ENCODE measurements around the gene CNOT6L.

DNA sequence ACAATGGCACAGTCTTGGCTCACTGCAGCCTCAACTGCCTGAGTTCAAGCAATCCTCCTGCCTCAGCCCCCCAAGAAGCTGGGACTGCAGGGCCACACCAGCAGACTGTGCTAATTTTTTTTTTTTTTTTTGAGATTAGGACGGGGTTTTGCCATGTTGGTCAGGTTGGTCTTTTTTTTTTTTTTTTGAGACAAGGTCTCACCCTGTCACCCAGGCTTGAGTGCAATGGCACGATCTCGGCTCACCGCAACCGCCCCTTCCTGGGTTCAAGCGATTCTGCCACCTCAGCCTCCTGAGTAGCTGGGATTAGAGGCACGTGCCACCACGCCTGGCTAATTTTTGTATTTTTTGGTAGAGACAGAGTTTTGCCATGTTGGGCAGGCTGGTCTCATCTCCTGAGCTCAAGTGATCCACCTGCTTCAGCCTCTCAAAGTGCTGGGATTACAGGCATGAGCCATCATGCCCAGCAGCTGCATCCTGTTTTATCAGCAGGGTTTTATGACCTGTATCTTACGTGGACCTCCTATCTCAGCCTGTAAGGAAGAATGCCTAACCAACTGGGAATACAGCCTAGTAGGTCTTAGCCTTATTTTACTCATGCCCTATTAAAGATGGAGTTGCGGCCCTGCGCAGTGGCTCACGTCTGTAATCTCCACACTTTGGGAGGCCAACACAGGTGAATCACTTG is 30.3 kb upstream of the CNOT6L start:
- TF ChIP-seq, protein P1, sequence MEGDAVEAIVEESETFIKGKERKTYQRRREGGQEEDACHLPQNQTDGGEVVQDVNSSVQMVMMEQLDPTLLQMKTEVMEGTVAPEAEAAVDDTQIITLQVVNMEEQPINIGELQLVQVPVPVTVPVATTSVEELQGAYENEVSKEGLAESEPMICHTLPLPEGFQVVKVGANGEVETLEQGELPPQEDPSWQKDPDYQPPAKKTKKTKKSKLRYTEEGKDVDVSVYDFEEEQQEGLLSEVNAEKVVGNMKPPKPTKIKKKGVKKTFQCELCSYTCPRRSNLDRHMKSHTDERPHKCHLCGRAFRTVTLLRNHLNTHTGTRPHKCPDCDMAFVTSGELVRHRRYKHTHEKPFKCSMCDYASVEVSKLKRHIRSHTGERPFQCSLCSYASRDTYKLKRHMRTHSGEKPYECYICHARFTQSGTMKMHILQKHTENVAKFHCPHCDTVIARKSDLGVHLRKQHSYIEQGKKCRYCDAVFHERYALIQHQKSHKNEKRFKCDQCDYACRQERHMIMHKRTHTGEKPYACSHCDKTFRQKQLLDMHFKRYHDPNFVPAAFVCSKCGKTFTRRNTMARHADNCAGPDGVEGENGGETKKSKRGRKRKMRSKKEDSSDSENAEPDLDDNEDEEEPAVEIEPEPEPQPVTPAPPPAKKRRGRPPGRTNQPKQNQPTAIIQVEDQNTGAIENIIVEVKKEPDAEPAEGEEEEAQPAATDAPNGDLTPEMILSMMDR (IDR thresholded peaks at IDR 0.05 in 8 of 11, conservative IDR thresholded peaks at IDR 0.05 in 3 of 11), result no peak
- no peak for TF ChIP-seq POLR2AphosphoS5 (IDR thresholded peaks at IDR 0.05)

All from spleen (tissue), 7 donors.